SHP77 (cell line): ENCODE data around the gene TMCC3.
"Not testable (repeated sequence)": the region's sequence is repeated elsewhere in the genome, so short reads cannot be mapped to it uniquely, and the experiment has no call there.

Experiments
- DNase-seq, 2 experiments: peaks; one replicate each; lab custom pipeline; 2025; lab: John Stamatoyannopoulos, UW

TMCC3 gene

GRCh38 chr12:94634717-94635116 is 15.6 kb downstream of the TMCC3 start:
- DNase-seq, result no peak

GRCh38 chr12:94633401-94633800 is 17.0 kb downstream of the TMCC3 start:
- DNase-seq, result no peak

- no peak for DNase-seq
These were observed 19.3 kb downstream of the TMCC3 start for GRCh38 chr12:94631058-94631457.

GRCh38 chr12:94628819-94629472 is 21.4 kb downstream of the TMCC3 start:
- DNase-seq, result no peak

- DNase-seq, result no peak
These were observed 22.0 kb downstream of the TMCC3 start for GRCh38 chr12:94628369-94628768.

GRCh38 chr12:94625531-94625930 is 24.8 kb downstream of the TMCC3 start:
- DNase-seq, result no peak

- DNase-seq, result no peak
These were observed 27.0 kb downstream of the TMCC3 start for GRCh38 chr12:94623161-94623920.

- DNase-seq, result no peak
These were observed 27.9 kb downstream of the TMCC3 start for GRCh38 chr12:94622475-94622874.

GRCh38 chr12:94621662-94622359 is 28.5 kb downstream of the TMCC3 start:
- DNase-seq, result no peak

GRCh38 chr12:94620621-94621020 is 29.7 kb downstream of the TMCC3 start:
- DNase-seq, result no peak

GRCh38 chr12:94618995-94619695 is 31.2 kb downstream of the TMCC3 start:
- DNase-seq, result no peak

GRCh38 chr12:94617101-94617500 is 33.3 kb downstream of the TMCC3 start:
- DNase-seq, result no peak

- DNase-seq, result no peak
These were observed 34.1 kb downstream of the TMCC3 start for GRCh38 chr12:94616203-94616729.

- no peak for DNase-seq
These were observed 34.8 kb downstream of the TMCC3 start for GRCh38 chr12:94615260-94616181.

- no peak for DNase-seq
These were observed 36.1 kb downstream of the TMCC3 start for GRCh38 chr12:94614288-94614721.

- DNase-seq, result no peak
These were observed 40.4 kb downstream of the TMCC3 start for GRCh38 chr12:94609917-94610443.

GRCh38 chr12:94606810-94607209 is 43.5 kb downstream of the TMCC3 start:
- DNase-seq, result not testable (repeated sequence)

- no peak for DNase-seq
These were observed 46.0 kb downstream of the TMCC3 start for GRCh38 chr12:94604366-94604698.

GRCh38 chr12:94603434-94604365 is 46.7 kb downstream of the TMCC3 start:
- DNase-seq, result no peak

GRCh38 chr12:94602024-94602423 is 48.3 kb downstream of the TMCC3 start:
- no peak for DNase-seq
